Ectodermal cell (in vitro differentiated cells): ENCODE results near the gene TECPR2.

Experiments used
- H3K27ac ChIP-seq: 2 replicates; pipeline ENCODE4 v1.7.0; 2013; ENCODE audit warnings: mild to moderate bottlenecking, low read depth, low read length; ENCODE audit not compliant: insufficient read depth, poor library complexity, severe bottlenecking
- H3K27me3 ChIP-seq: 2 replicates; pipeline ENCODE4 v1.7.0; 2013; ENCODE audit warnings: mild to moderate bottlenecking, low read length; ENCODE audit not compliant: insufficient read depth, control insufficient read depth, poor library complexity, severe bottlenecking
- H3K36me3 ChIP-seq: one replicate; pipeline ENCODE4 v1.7.0; 2013; ENCODE audit warnings: low read length; ENCODE audit not compliant: control insufficient read depth, insufficient read depth
- H3K4me1 ChIP-seq: one replicate; pipeline ENCODE4 v1.7.0; 2013; ENCODE audit warnings: low read length; ENCODE audit not compliant: control insufficient read depth, insufficient read depth
- H3K4me3 ChIP-seq: 2 replicates; pipeline ENCODE4 v1.7.0; 2013; ENCODE audit warnings: low read depth, low read length, control low read depth; ENCODE audit not compliant: insufficient read depth
- H3K9me3 ChIP-seq: 2 replicates; pipeline ENCODE4 v1.7.0; 2013; ENCODE audit warnings: mild to moderate bottlenecking, low read length, moderate library complexity; ENCODE audit not compliant: control insufficient read depth
- WGBS, 2 experiments: methylation state at CpG; one replicate each; pipeline ENCODE4 v1.1.7; 2013; ENCODE audit warnings: missing lambda C conversion rate in 2 of 2; 5-methylcytosine and 5-hydroxymethylcytosine counted together

The TECPR2 gene

GRCh38 chr14:102505775-102506625 lies 143.3 kb downstream of the TECPR2 start:
- Histone ChIP-seq H3K27me3 (no peaks in the 10 kb centered on the region), H3K4me1 (peaks cover 16% of the 10 kb centered on the region), H3K27ac (no peak overlapping the region), H3K36me3 (no peaks in the 10 kb centered on the region), H3K9me3 (no peaks in the 10 kb centered on the region), H3K4me3 (no peak overlapping the region)
- WGBS, 2 experiments, result 94% methylated on average over 19 of the region's 19 CpGs

- Histone ChIP-seq H3K4me3 (no peak overlapping the region), H3K27ac (no peak overlapping the region), H3K4me1 (peaks cover 22% of the 10 kb centered on the region), H3K9me3 (no peaks in the 10 kb centered on the region), H3K27me3 (no peaks in the 10 kb centered on the region), H3K36me3 (no peaks in the 10 kb centered on the region)
- 96 to 97% methylated on average over 11 of the region's 11 CpGs for WGBS, 2 experiments
These were observed 143.8 kb downstream of the TECPR2 start for GRCh38 chr14:102506626-102506925.

DNA sequence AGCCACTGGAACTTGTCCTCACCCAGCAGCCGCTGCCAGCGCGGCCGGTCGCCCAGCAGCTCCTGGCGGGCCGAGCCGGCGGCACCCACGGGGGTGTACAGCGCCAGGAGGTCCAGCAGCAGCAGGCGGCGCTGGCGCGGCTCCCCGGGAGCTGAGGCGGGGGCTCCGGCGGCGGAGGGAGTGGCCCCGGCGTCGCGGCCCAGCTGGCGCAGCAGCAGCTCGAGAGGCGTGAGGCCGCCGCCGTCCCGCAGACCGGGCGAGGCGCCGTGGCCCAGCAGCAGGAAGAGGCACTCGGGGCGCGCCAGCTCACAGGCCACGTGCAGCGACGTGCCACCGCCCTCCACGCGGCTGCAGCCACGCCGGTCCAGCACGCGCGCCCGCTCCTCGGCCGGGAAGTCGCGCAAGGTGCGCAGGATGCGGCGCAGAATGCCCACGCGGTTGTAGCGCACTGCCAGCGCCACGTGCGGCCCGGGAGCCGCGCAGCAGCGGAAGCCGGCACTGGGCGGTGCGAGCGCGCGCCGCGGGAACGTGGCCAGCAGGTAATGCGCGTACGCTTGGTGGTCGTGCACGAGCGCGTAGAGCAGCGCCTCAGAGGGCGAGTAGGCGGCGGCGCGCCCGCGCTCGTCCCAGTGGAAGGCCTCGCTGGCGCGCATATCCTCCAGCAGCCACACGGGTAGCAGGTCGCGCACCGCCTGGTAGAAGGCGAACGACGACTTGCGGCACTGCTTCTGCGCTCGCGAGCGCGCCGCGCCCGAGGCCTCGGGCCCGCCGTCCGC lies 144.5 kb downstream of the TECPR2 start:
- no peak overlapping the region for H3K4me3 ChIP-seq
- H3K9me3 ChIP-seq, result no peaks in the 10 kb centered on the region
- no peaks in the 10 kb centered on the region for H3K36me3 ChIP-seq
- H3K27me3 ChIP-seq, result no peaks in the 10 kb centered on the region
- 97% methylated on average over 115 of the region's 115 CpGs for WGBS, 2 experiments
- peaks cover 29% of the 10 kb centered on the region for H3K4me1 ChIP-seq
- no peak overlapping the region for H3K27ac ChIP-seq

- no peaks in the 10 kb centered on the region for H3K9me3 ChIP-seq
- peaks cover 33% of the 10 kb centered on the region for H3K4me1 ChIP-seq
- H3K27ac ChIP-seq, result no peak overlapping the region
- no peak overlapping the region for H3K4me3 ChIP-seq
- WGBS, 2 experiments, result 93 to 95% methylated on average over 21 of the region's 21 CpGs
- no peaks in the 10 kb centered on the region for H3K36me3 ChIP-seq
- no peaks in the 10 kb centered on the region for H3K27me3 ChIP-seq
These were observed 145.1 kb downstream of the TECPR2 start for GRCh38 chr14:102507857-102508312.

- H3K27ac ChIP-seq, result no peak overlapping the region
- peak overlapping the region; percentile 64 for H3K4me3 ChIP-seq
- peaks cover 33% of the 10 kb centered on the region for H3K4me1 ChIP-seq
- H3K9me3 ChIP-seq, result no peaks in the 10 kb centered on the region
- no peaks in the 10 kb centered on the region for H3K36me3 ChIP-seq
- H3K27me3 ChIP-seq, result no peaks in the 10 kb centered on the region
- whole genome bisulfite sequencing, 2 experiments, result 77 to 81% methylated on average over 14 of the region's 14 CpGs
These were observed 145.7 kb downstream of the TECPR2 start for GRCh38 chr14:102508410-102508773.

GRCh38 chr14:102508774-102509745 lies 146.3 kb downstream of the TECPR2 start:
- whole genome bisulfite sequencing, 2 experiments, result 3 to 4% methylated on average over 110 of the region's 110 CpGs
- Histone ChIP-seq H3K27me3 (no peaks in the 10 kb centered on the region), H3K36me3 (no peaks in the 10 kb centered on the region), H3K4me3 (peak overlapping the region; percentile 64), H3K4me1 (peaks cover 33% of the 10 kb centered on the region), H3K27ac (no peak overlapping the region), H3K9me3 (no peaks in the 10 kb centered on the region)

DNA sequence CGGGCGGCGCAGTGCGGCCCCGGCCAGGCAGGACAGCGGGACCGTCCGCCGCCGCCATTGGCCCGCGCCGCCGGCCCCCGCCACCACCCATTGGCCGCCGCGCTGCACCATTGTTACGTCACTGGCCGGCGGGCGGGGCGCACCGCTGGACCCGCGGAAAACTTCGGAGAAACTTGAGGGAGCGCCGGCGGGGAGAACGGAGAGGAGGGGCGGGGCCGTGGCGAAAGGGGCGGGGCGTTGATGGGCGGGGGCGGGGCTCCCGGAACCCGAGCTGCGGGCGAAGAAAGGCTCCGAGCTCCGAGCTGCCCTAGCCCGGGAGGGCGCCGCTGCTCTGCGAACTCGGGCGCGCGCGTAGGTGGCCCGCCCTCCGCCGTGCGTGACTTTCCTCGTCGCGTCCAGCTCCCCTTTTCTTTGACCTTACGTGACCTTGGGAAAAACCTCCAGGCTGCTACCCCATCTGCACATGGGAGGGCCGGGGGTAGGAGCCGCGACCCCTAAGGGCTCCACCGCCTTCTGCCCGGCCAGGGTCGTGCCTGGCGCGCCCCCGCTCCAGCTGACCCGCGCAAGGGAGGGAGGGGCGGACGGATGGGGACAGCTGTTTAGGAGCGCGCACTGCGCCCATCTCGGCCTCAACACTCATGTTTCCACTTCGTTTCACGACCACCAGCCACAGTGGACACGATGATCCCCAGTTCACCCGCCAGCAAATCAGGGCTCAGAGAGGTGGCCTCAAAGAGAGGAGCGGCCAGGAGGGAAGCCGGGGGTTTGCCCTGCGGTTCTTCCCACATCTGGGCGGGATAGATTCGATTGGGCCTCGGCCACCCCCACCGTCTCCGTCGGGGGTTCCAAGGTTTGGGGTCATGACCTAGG lies 147.2 kb downstream of the TECPR2 start, which contains the start of gene ANKRD9:
TSS of gene ANKRD9 (minus strand) at position 31 of the 870 bp plus-strand sequence. CDS start 1,887 bp downstream, outside the sequence.
- Histone ChIP-seq H3K36me3 (no peaks in the 10 kb centered on the region), H3K4me1 (peaks cover 33% of the 10 kb centered on the region), H3K27ac (peak within 1 kb of the TSS; percentile 53), H3K9me3 (no peaks in the 10 kb centered on the region), H3K27me3 (no peaks in the 10 kb centered on the region), H3K4me3 (peak within 1 kb of the TSS; percentile 64)
- whole genome bisulfite sequencing, 2 experiments, result 1% methylated on average over 91 of the region's 91 CpGs

DNA sequence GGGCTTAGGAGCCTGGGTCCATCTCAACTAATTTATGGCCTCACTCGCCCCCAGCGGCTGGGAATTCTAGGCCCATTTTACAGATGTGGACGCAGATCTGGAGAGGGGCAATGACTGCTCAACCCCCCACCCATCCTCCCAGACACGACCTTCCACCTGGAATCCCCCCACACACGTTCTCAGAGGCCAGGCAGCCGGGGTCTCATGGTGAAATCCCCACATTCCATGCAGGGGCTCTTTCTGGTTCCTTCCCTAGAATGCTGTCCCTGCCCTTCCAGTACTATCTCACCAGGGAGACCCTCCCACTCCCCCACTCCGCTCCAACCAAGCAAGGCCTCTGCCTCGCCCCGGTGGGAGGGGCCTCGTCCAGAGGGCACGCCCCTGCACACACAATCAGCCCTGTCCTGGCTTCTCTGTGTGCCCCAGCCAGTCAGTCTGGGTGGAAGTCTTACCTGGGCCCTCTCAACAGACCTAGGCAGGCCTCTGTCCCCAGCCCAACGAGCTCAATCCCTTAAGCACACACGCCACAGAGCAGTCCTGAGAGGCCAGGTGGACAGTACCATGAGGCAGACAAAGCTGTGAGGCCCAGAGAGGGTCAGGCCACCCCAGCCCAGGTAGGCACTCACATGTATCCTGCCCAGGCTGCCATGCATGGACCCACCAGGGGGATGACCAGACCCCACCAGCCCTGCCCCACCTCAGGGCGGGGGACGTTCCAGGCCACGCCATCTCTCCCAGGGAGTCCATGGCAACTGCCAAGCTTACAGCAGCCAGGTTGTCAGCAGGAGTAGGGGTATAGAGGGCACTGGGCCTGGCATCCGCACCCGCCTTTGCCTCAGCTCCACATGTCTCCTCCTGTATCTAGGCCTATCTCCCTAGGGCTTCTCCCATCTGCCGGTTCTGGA lies 148.1 kb downstream of the TECPR2 start:
- 45 to 49% methylated on average over 19 of the region's 19 CpGs for WGBS, 2 experiments
- H3K9me3 ChIP-seq, result no peaks in the 10 kb centered on the region
- H3K36me3 ChIP-seq, result no peaks in the 10 kb centered on the region
- peaks cover 33% of the 10 kb centered on the region for H3K4me1 ChIP-seq
- H3K27me3 ChIP-seq, result no peaks in the 10 kb centered on the region
- no peak overlapping the region for H3K27ac ChIP-seq
- peak overlapping the region; percentile 64 for H3K4me3 ChIP-seq
